GM12878 (cell line): Measurements from ENCODE around the gene LRRC8D. TPM values are rescaled to one million over a fixed set of nuclear protein-coding genes. Genes with fewer than 3 reads are reported as not detected.

Source experiments
- ATAC-seq: fragments of 200-7000 bp; cut with Tn5 transposase; 3 replicates; pipeline ENCODE4 v1.9.1; 2020; ENCODE audit warnings: mild to moderate bottlenecking, moderate library complexity
- BruUV-seq: library from RNA; stranded (reverse); fragments of 400-500 nt; replicated peaks from 2 replicates; lab custom pipeline; 2021; lab: Mats Ljungman, UMichigan
- CTCF ChIA-PET: fragments of 300-600 bp; sonication (Branson Sonifier 250); formaldehyde crosslinking; extraction: SDS; loops from one replicate; lab custom pipeline; 2021; ENCODE audit warnings: inconsistent platforms; lab: Yijun Ruan, JAX
- POLR2A ChIA-PET: fragments of 350-600 bp; formaldehyde crosslinking; extraction: SDS; loops from one replicate; lab custom pipeline; 2021; ENCODE audit warnings: inconsistent platforms; lab: Charles Lee
- RAD21 ChIA-PET: fragments of 300-600 bp; sonication (Branson Sonifier 250); formaldehyde crosslinking; loops from one replicate; lab custom pipeline; 2023; ENCODE audit warnings: antibody characterized with exemption; ENCODE audit not compliant: unreplicated experiment; lab: Charles Lee
- SMC1A ChIA-PET: fragments of 300-600 bp; sonication (Branson Sonifier 250); formaldehyde crosslinking; loops from one replicate; lab custom pipeline; 2023; ENCODE audit not compliant: unreplicated experiment, uncharacterized antibody; lab: Charles Lee
- DNase-seq: peaks from one replicate; pipeline ENCODE4 v3.0.0-alpha.2; 2011; ENCODE audit warnings: low read depth, low spot score
- FAIRE-seq: peaks from 3 replicates; lab custom pipeline; 2011; peaks lifted over from hg19 to GRCh38; lab: Jason Lieb, UNC
- H2AFZ ChIP-seq: 2 replicates; pipeline ENCODE4 v1.6.0; 2011; ENCODE audit warnings: low read depth, low read length, control low read depth; ENCODE audit not compliant: control insufficient read depth
- H3K27ac ChIP-seq: 2 replicates; pipeline ENCODE4 v1.5.1; 2011; ENCODE audit warnings: control low read depth; ENCODE audit not compliant: control insufficient read depth, insufficient read depth
- H3K27me3 ChIP-seq, 2 experiments: replicated peaks in 1 of 2; 2 replicates each; pipeline versions ENCODE4 v1.6.0 to v1.6.1; 2011; ENCODE audit warnings: low read length in 1 of 2; ENCODE audit not compliant: control insufficient read depth in 2 of 2, insufficient read depth in 2 of 2
- H3K36me3 ChIP-seq, 2 experiments: 2 replicates each; pipeline ENCODE4 v1.5.1; 2011; ENCODE audit warnings: low read length in 1 of 2; ENCODE audit not compliant: control insufficient read depth in 2 of 2, insufficient read depth in 2 of 2
- H3K4me1 ChIP-seq: 2 replicates; pipeline ENCODE4 v1.6.1; 2011; ENCODE audit warnings: mild to moderate bottlenecking, low read length, moderate library complexity, mixed read lengths; ENCODE audit not compliant: control insufficient read depth, insufficient read depth
- H3K4me2 ChIP-seq: 2 replicates; pipeline ENCODE4 v1.6.0; 2011; ENCODE audit warnings: control low read depth; ENCODE audit not compliant: control insufficient read depth, insufficient read depth
- H3K4me3 ChIP-seq: fragments of 200-600 bp; sonication (generic); 2 replicates; pipeline ENCODE4 v1.5.1; 2016
- H3K79me2 ChIP-seq: 2 replicates; pipeline ENCODE4 v1.6.0; 2011; ENCODE audit warnings: low read length; ENCODE audit not compliant: control insufficient read depth, insufficient read depth
- H3K9ac ChIP-seq: 2 replicates; pipeline ENCODE4 v1.8.0; 2011; ENCODE audit warnings: low read length, control low read depth, mixed read lengths; ENCODE audit not compliant: control insufficient read depth, insufficient read depth
- H3K9me3 ChIP-seq: replicated peaks from 3 replicates; pipeline ENCODE4 v1.5.1; 2011; ENCODE audit warnings: mild to moderate bottlenecking, low read length; ENCODE audit not compliant: control insufficient read depth, insufficient read depth
- H4K20me1 ChIP-seq: 2 replicates; pipeline ENCODE4 v1.6.0; 2011; ENCODE audit not compliant: control insufficient read depth, insufficient read depth
- CBX3 ChIP-seq: fragments of 200-600 bp; sonication (generic); IDR thresholded peaks from 2 replicates; pipeline ENCODE4 v1.6.1; 2016; ENCODE audit warnings: low read depth, borderline replicate concordance
- DPF2 ChIP-seq: fragments of 450-650 bp; IDR thresholded peaks from 2 replicates; pipeline ENCODE4 v1.6.1; 2017; ENCODE audit warnings: mild to moderate bottlenecking
- EGR1 ChIP-seq, 2 experiments: IDR thresholded peaks; 1 replicate in 1 of 2; 2 replicates in 1 of 2; pipeline ENCODE4 v1.6.1; 2011 to 2012; ENCODE audit warnings: low read depth in 2 of 2, low read length in 2 of 2, borderline replicate concordance in 1 of 2, mild to moderate bottlenecking in 1 of 2, moderate library complexity in 1 of 2
- POLR2AphosphoS2 ChIP-seq: IDR thresholded peaks from 2 replicates; pipeline ENCODE4 v1.6.1; 2011; ENCODE audit warnings: low read depth, mild to moderate bottlenecking, low read length, improper control_type of control experiment, moderate library complexity
- RUNX3 ChIP-seq: IDR thresholded peaks from 2 replicates; pipeline ENCODE4 v1.6.1; 2012; ENCODE audit warnings: low read length, inconsistent platforms
- WGBS: methylation state at CpG from one replicate; pipeline ENCODE4 v1.1.6; 2016; ENCODE audit warnings: low lambda C conversion rate; ENCODE audit not compliant: insufficient replicate concordance, insufficient coverage; ENCODE audit errors: missing lambda C conversion rate; 5-methylcytosine and 5-hydroxymethylcytosine counted together
- in situ Hi-C: fragments of 300-500 bp; cut with MboI; formaldehyde crosslinking; loops from 9 replicates; pipeline ENCODE4 v1.14.3; 2018; ENCODE audit warnings: mixed read lengths
- intact Hi-C: fragments of 100-400 bp; cut with micrococcal nuclease; formaldehyde crosslinking; loops from one replicate; pipeline ENCODE4 v1.14.2; 2022; ENCODE audit not compliant: unreplicated experiment
- polyA plus RNA-seq, 11 experiments: library from polyadenylated mRNA; depleted of rRNA in 4 of 11; unstranded in 6 of 11; stranded (reverse) in 5 of 11; fragments of >200 nt; fragmentation: Nextera tagmentation in 4 of 11; fragmentation: Illumina TruSeq in 1 of 11; extraction: Ambion mirVana in 4 of 11; extraction: Trizol in 1 of 11; gene quantifications; 1 replicate in 1 of 11; 2 replicates in 10 of 11; pipeline versions ENCODE4 v1.2.1 to v1.2.3, GENCODE V29; 2011 to 2016; ENCODE audit warnings: inconsistent platforms in 2 of 11, missing spikeins in 2 of 11, low read depth in 1 of 11
- total RNA-seq, 4 experiments: library from RNA; depleted of rRNA in 3 of 4; stranded (reverse); fragments of >200 nt in 3 of 4; fragmentation: Illumina TruSeq in 1 of 4; extraction: Trizol in 1 of 4; gene quantifications; 2 replicates each; pipeline versions ENCODE4 v1.2.1 to v1.2.3, GENCODE V29; 2013 to 2021
- TF ChIP-seq, protein P1 (sequence below): IDR thresholded peaks from 2 replicates; pipeline ENCODE4 v1.6.1; 2012; ENCODE audit warnings: improper control_type of control experiment, low read depth, low read length; ENCODE audit not compliant: insufficient replicate concordance
- TF ChIP-seq, protein P2 (sequence below): fragments of 450-650 bp; IDR thresholded peaks from 2 replicates; pipeline ENCODE4 v1.6.1; 2016; ENCODE audit warnings: mild to moderate bottlenecking
- TF ChIP-seq, protein P3 (sequence below): fragments of 450-650 bp; IDR thresholded peaks from 2 replicates; pipeline ENCODE4 v1.6.1; 2014; ENCODE audit warnings: mild to moderate bottlenecking

Gene LRRC8D
- total and polyA plus RNA-seq, 10 of the 15 experiments (the other 5 are each of a cell fraction or from before 2014, with no cell fraction given), result 5.6 to 44.1 (median 26.8) TPM

DNA sequence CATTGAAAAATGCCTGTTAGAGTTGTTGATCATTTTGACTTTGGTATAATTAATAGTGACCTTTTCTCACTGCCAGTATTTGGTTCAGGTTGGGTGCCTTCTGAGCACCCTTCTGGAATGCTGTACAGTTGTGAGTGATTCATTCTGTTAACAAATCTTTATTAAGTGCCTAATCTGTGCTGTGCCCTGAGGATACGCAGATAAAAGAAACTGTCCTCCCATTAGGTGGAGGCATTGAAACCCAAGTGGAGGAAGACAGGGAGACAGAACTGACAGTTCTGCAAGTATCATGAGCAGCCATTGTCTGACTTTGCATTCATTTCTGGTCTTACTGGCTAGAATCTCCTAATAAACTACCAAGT lies 97.9 kb downstream of the LRRC8D start:
- Histone ChIP-seq H3K4me2 (no peak overlapping the region), H3K27ac (no peak overlapping the region), H3K9me3 (peaks cover 3% of the 10 kb centered on the region; the same call in 2 of the 3 replicates), H3K36me3 (no peaks in the 10 kb centered on the region), H2AFZ (no peak overlapping the region), H3K9ac (no peak overlapping the region), H3K4me1 (no peaks in the 10 kb centered on the region), H4K20me1 (no peaks in the 10 kb centered on the region), H3K79me2 (0 out of 2 replicates have a peak, but pooled peaks cover 3% of the 10 kb centered on the region), H3K27me3 (no peaks in the 10 kb centered on the region), H3K4me3 (no peak overlapping the region)
- ChIA-PET CTCF (interaction anchor here (0.5 to 1.7 kb wide), 3 partner anchors 12 to 1656 kb away, joined by 3 to 4 read pairs (median 3); no protein-coding TSS in a partner anchor), POLR2A (interaction anchor here (1.0 kb wide), 1 partner anchor 9 kb away, joined by 3 read pairs; no protein-coding TSS in a partner anchor), SMC1A (interaction anchor here (1.1 to 2.7 kb wide), 5 partner anchors 8 to 80 kb away, joined by 3 to 11 read pairs (median 5); no protein-coding TSS in a partner anchor), RAD21 (no interaction called here)
- FAIRE-seq, result no peak
- ATAC-seq, result no peak
- WGBS, result 100% methylated on average over 1 of the region's 1 CpG
- intact Hi-C loops, result no loop called here
- TF ChIP-seq EGR1 (IDR thresholded peaks at IDR 0.05; ENCODE audit: borderline replicate concordance in 1 of 2, low read depth in 2 of 2, low read length in 2 of 2) (no peak), RUNX3 (no peak), DPF2 (no peak)
- DNase-seq, result no peak
- in situ Hi-C loops, result no loop called here
- BruUV-seq, result no TSS peak

DNA sequence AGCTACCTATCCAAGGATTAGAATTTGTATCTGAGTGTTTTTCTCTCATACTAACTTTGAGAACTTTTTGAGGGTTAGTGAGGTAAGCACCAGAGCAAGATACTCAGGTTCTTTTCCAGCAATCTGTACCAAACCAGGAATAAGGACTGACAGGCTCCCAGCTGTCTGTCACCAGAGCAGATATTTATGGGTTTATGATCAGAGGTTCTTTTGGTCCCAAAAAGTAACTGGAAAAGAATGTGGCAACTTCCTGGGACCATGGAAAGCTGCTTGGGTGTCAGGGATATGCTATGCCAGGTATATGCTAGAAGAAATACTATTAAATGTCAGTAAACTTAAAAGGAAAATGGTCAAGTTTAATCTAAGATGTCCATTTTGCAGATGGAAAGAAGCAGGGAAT lies 98.3 kb downstream of the LRRC8D start:
- no peak overlapping the region for H3K27ac ChIP-seq
- ChIA-PET CTCF (interaction anchor here (0.7 to 1.7 kb wide), 2 partner anchors 17 to 43 kb away, joined by 3 to 4 read pairs; no protein-coding TSS in a partner anchor), POLR2A (interaction anchor here (1.0 kb wide), 1 partner anchor 10 kb away, joined by 3 read pairs; no protein-coding TSS in a partner anchor), RAD21 (interaction anchor here (1.4 kb wide), 1 partner anchor 76 kb away, joined by 4 read pairs; no protein-coding TSS in a partner anchor), SMC1A (interaction anchor here (1.1 to 2.7 kb wide), 5 partner anchors 8 to 80 kb away, joined by 3 to 11 read pairs (median 5); no protein-coding TSS in a partner anchor)
- no peak overlapping the region for H2AFZ ChIP-seq
- no peaks in the 10 kb centered on the region for H4K20me1 ChIP-seq
- FAIRE-seq (no peak), ATAC-seq (no peak), DNase-seq (no peak)
- intact Hi-C loops, result no loop called here
- no TSS peak for BruUV-seq
- no peak overlapping the region for H3K4me2 ChIP-seq
- no peaks in the 10 kb centered on the region for H3K36me3 ChIP-seq
- no peaks in the 10 kb centered on the region for H3K27me3 ChIP-seq
- in situ Hi-C loops, result no loop called here
- no peak overlapping the region for H3K4me3 ChIP-seq
- H3K4me1 ChIP-seq, result no peaks in the 10 kb centered on the region
- 0 out of 2 replicates have a peak, but pooled peaks cover 3% of the 10 kb centered on the region for H3K79me2 ChIP-seq
- no peak overlapping the region for H3K9ac ChIP-seq
- H3K9me3 ChIP-seq, result peaks cover 3% of the 10 kb centered on the region; the same call in 2 of the 3 replicates
- TF ChIP-seq CBX3, result no peak
- TF ChIP-seq, protein P1, sequence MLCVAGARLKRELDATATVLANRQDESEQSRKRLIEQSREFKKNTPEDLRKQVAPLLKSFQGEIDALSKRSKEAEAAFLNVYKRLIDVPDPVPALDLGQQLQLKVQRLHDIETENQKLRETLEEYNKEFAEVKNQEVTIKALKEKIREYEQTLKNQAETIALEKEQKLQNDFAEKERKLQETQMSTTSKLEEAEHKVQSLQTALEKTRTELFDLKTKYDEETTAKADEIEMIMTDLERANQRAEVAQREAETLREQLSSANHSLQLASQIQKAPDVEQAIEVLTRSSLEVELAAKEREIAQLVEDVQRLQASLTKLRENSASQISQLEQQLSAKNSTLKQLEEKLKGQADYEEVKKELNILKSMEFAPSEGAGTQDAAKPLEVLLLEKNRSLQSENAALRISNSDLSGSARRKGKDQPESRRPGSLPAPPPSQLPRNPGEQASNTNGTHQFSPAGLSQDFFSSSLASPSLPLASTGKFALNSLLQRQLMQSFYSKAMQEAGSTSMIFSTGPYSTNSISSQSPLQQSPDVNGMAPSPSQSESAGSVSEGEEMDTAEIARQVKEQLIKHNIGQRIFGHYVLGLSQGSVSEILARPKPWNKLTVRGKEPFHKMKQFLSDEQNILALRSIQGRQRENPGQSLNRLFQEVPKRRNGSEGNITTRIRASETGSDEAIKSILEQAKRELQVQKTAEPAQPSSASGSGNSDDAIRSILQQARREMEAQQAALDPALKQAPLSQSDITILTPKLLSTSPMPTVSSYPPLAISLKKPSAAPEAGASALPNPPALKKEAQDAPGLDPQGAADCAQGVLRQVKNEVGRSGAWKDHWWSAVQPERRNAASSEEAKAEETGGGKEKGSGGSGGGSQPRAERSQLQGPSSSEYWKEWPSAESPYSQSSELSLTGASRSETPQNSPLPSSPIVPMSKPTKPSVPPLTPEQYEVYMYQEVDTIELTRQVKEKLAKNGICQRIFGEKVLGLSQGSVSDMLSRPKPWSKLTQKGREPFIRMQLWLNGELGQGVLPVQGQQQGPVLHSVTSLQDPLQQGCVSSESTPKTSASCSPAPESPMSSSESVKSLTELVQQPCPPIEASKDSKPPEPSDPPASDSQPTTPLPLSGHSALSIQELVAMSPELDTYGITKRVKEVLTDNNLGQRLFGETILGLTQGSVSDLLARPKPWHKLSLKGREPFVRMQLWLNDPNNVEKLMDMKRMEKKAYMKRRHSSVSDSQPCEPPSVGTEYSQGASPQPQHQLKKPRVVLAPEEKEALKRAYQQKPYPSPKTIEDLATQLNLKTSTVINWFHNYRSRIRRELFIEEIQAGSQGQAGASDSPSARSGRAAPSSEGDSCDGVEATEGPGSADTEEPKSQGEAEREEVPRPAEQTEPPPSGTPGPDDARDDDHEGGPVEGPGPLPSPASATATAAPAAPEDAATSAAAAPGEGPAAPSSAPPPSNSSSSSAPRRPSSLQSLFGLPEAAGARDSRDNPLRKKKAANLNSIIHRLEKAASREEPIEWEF, result no peak
- TF ChIP-seq, protein P2, sequence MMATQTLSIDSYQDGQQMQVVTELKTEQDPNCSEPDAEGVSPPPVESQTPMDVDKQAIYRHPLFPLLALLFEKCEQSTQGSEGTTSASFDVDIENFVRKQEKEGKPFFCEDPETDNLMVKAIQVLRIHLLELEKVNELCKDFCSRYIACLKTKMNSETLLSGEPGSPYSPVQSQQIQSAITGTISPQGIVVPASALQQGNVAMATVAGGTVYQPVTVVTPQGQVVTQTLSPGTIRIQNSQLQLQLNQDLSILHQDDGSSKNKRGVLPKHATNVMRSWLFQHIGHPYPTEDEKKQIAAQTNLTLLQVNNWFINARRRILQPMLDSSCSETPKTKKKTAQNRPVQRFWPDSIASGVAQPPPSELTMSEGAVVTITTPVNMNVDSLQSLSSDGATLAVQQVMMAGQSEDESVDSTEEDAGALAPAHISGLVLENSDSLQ, result no peak
- TF ChIP-seq POLR2AphosphoS2, result no peak
- TF ChIP-seq, protein P3, sequence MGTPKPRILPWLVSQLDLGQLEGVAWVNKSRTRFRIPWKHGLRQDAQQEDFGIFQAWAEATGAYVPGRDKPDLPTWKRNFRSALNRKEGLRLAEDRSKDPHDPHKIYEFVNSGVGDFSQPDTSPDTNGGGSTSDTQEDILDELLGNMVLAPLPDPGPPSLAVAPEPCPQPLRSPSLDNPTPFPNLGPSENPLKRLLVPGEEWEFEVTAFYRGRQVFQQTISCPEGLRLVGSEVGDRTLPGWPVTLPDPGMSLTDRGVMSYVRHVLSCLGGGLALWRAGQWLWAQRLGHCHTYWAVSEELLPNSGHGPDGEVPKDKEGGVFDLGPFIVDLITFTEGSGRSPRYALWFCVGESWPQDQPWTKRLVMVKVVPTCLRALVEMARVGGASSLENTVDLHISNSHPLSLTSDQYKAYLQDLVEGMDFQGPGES, result no peak
